DMS 273 treated with DMSO at 0.1 percent for 48 hours (cell line): Measurements from ENCODE around the gene ZBTB39.
"Not testable (repeated sequence)": the region's sequence is repeated elsewhere in the genome, so short reads cannot be mapped to it uniquely, and the experiment has no call there.

Experiments
- DNase-seq: peaks from one replicate; lab custom pipeline; 2025; lab: John Stamatoyannopoulos, UW

The ZBTB39 gene

GRCh38 chr12:57005980-57006808 is at the start of gene ZBTB39:
ZBTB39 (minus strand) TSS chr12:57006546; CDS start chr12:57004917, 1,629 bp downstream.
- no peak for DNase-seq

- no peak for DNase-seq
Measured at GRCh38 chr12:57055824-57056223, 49.5 kb upstream of the ZBTB39 start.

GRCh38 chr12:57053901-57054300 is 47.6 kb upstream of the ZBTB39 start:
- DNase-seq = not testable (repeated sequence)

GRCh38 chr12:57053146-57053545 is 46.8 kb upstream of the ZBTB39 start:
- not testable (repeated sequence) for DNase-seq

- DNase-seq = no peak
Measured at GRCh38 chr12:57051011-57051410, 44.7 kb upstream of the ZBTB39 start.

- DNase-seq = no peak
Measured at GRCh38 chr12:57049890-57050289, 43.5 kb upstream of the ZBTB39 start, which contains the start of gene MYO1A. MYO1A (minus strand) TSS chr12:57050129; CDS start chr12:57048323, 1,806 bp downstream.

GRCh38 chr12:57049119-57049446 is 42.7 kb upstream of the ZBTB39 start:
- no peak for DNase-seq

- no peak for DNase-seq
Measured at GRCh38 chr12:57048423-57049118, 42.2 kb upstream of the ZBTB39 start.

- no peak for DNase-seq
Measured at GRCh38 chr12:57047981-57048380, 41.6 kb upstream of the ZBTB39 start.

GRCh38 chr12:57046947-57047890 is 40.9 kb upstream of the ZBTB39 start:
- no peak for DNase-seq

GRCh38 chr12:57046086-57046791 is 39.9 kb upstream of the ZBTB39 start:
- DNase-seq = no peak

GRCh38 chr12:57044889-57045288 is 38.5 kb upstream of the ZBTB39 start:
- DNase-seq = no peak

GRCh38 chr12:57044468-57044867 is 38.1 kb upstream of the ZBTB39 start:
- no peak for DNase-seq

GRCh38 chr12:57042695-57043094 is 36.3 kb upstream of the ZBTB39 start:
- no peak for DNase-seq

GRCh38 chr12:57040750-57041149 is 34.4 kb upstream of the ZBTB39 start:
- DNase-seq = no peak

- DNase-seq = no peak
Measured at GRCh38 chr12:57040211-57040610, 33.9 kb upstream of the ZBTB39 start.

- DNase-seq = no peak
Measured at GRCh38 chr12:57039016-57039798, 32.9 kb upstream of the ZBTB39 start.

- DNase-seq = no peak
Measured at GRCh38 chr12:57037264-57037663, 30.9 kb upstream of the ZBTB39 start.

GRCh38 chr12:57033431-57033830 is 27.1 kb upstream of the ZBTB39 start:
- DNase-seq = no peak

- no peak for DNase-seq
Measured at GRCh38 chr12:57031789-57032188, 25.4 kb upstream of the ZBTB39 start.
